HepG2 (cell line): ENCODE data around the gene TMEM117. TPM values are rescaled to one million over a fixed set of nuclear protein-coding genes. Genes with fewer than 3 reads are reported as not detected.
"Not testable (repeated sequence)": the region's sequence is repeated elsewhere in the genome, so short reads cannot be mapped to it uniquely, and the experiment has no call there.

Experiments
- ATAC-seq: fragments of 200-7000 bp; cut with Tn5 transposase; 3 replicates; pipeline ENCODE4 v1.9.1; 2020; ENCODE audit warnings: mild to moderate bottlenecking, moderate library complexity
- BruUV-seq: library from RNA; stranded (reverse); fragments of 400-500 nt; replicated peaks from 2 replicates; lab custom pipeline; 2021; lab: Mats Ljungman, UMichigan
- CTCF ChIA-PET: fragments of 300-600 bp; formaldehyde crosslinking; extraction: SDS; loops from one replicate; lab custom pipeline; 2021; ENCODE audit warnings: low total read pairs, inconsistent platforms, low intra/inter-chr PET ratio; lab: Yijun Ruan, JAX
- POLR2A ChIA-PET: fragments of 350-600 bp; sonication (Branson Sonifier 250); formaldehyde crosslinking; loops from one replicate; lab custom pipeline; 2020; ENCODE audit warnings: antibody characterized with exemption, inconsistent platforms; lab: Yijun Ruan, JAX
- DNase-seq: peaks from one replicate; pipeline ENCODE4 v3.0.0-alpha.2; 2015; ENCODE audit warnings: low spot score
- FAIRE-seq: peaks from 3 replicates; lab custom pipeline; 2011; peaks lifted over from hg19 to GRCh38; lab: Jason Lieb, UNC
- H2AFZ ChIP-seq: one replicate; pipeline ENCODE4 v1.6.1; 2011; ENCODE audit warnings: low read length, inconsistent platforms
- H3K27ac ChIP-seq: fragments of 300-600 bp; 3 replicates; pipeline ENCODE4 v1.8.0; 2011; ENCODE audit warnings: mixed run types, mild to moderate bottlenecking, mixed read lengths, low read length, inconsistent platforms; ENCODE audit not compliant: insufficient read depth; ENCODE audit errors: extremely low read length
- H3K27me3 ChIP-seq, 2 experiments: fragments of 200-600 bp in 1 of 2; 2 replicates in 1 of 2; 3 replicates in 1 of 2; pipeline versions ENCODE4 v1.6.0 to v1.8.0; 2011; ENCODE audit warnings: low read length in 2 of 2, mild to moderate bottlenecking in 2 of 2, moderate library complexity in 2 of 2, inconsistent platforms in 1 of 2; ENCODE audit not compliant: insufficient read depth in 2 of 2, control insufficient read depth in 1 of 2
- H3K36me3 ChIP-seq, 2 experiments: fragments of 200-600 bp in 1 of 2; replicated peaks in 1 of 2; 2 replicates in 1 of 2; 3 replicates in 1 of 2; pipeline versions ENCODE4 v1.5.1 to v1.8.0; 2011; ENCODE audit warnings: low read length in 2 of 2, inconsistent platforms in 1 of 2; ENCODE audit not compliant: insufficient read depth in 2 of 2, control insufficient read depth in 1 of 2
- H3K4me1 ChIP-seq: 2 replicates; pipeline ENCODE4 v1.5.1; 2012; ENCODE audit warnings: low read length, inconsistent platforms; ENCODE audit not compliant: insufficient read depth
- H3K4me2 ChIP-seq: 2 replicates; pipeline ENCODE4 v1.6.0; 2011; ENCODE audit warnings: low read depth, low read length, inconsistent platforms
- H3K4me3 ChIP-seq, 3 experiments: fragments of 200-600 bp in 1 of 3; sonication (generic), shearing (Covaris generic) in 1 of 3; replicated peaks in 1 of 3; 2 replicates each; pipeline ENCODE4 v1.5.1; 2011 to 2016; ENCODE audit warnings: low read length in 3 of 3, inconsistent platforms in 2 of 3, low read depth in 2 of 3, mild to moderate bottlenecking in 2 of 3, control low read depth in 1 of 3, mixed read lengths in 1 of 3; ENCODE audit not compliant: insufficient read depth in 1 of 3
- H3K79me2 ChIP-seq: one replicate; pipeline ENCODE4 v1.6.1; 2011; ENCODE audit warnings: low read length, inconsistent platforms; ENCODE audit not compliant: insufficient read depth
- H3K9ac ChIP-seq: 2 replicates; pipeline ENCODE4 v1.6.0; 2011; ENCODE audit warnings: mild to moderate bottlenecking, low read depth, low read length, inconsistent platforms; ENCODE audit not compliant: insufficient read depth
- H3K9me3 ChIP-seq: 2 replicates; pipeline ENCODE4 v1.5.1; 2012; ENCODE audit warnings: mild to moderate bottlenecking, low read length
- H4K20me1 ChIP-seq: 2 replicates; pipeline ENCODE4 v1.6.0; 2011; ENCODE audit warnings: inconsistent platforms, mild to moderate bottlenecking, low read length, moderate library complexity; ENCODE audit not compliant: insufficient read depth
- MED1 ChIP-seq: sonication (generic); formaldehyde crosslinking; IDR thresholded peaks from 2 replicates; pipeline ENCODE4 v1.4.0; 2020; ENCODE audit warnings: missing genetic modification reagents
- MTF2 ChIP-seq: sonication (generic); formaldehyde crosslinking; IDR thresholded peaks from 2 replicates; pipeline ENCODE4 v1.5.0; 2020; ENCODE audit warnings: missing genetic modification reagents, borderline replicate concordance
- SUZ12 ChIP-seq: fragments of 150-350 bp; IDR thresholded peaks from 2 replicates; pipeline ENCODE4 v1.6.1; 2014; ENCODE audit warnings: low read depth, low read length
- ZBTB21 ChIP-seq: sonication (generic); formaldehyde crosslinking; IDR thresholded peaks from 2 replicates; pipeline ENCODE4 v1.4.0; 2020; ENCODE audit warnings: missing genetic modification reagents
- ZNF503 ChIP-seq: sonication (generic); formaldehyde crosslinking; IDR thresholded peaks from 2 replicates; pipeline ENCODE4 v1.4.0; 2020; ENCODE audit warnings: missing genetic modification reagents
- ZNF629 ChIP-seq: sonication (generic); formaldehyde crosslinking; conservative IDR thresholded peaks from 2 replicates; pipeline ENCODE4 v1.5.0; 2020; ENCODE audit warnings: missing genetic modification reagents
- in situ Hi-C: cut with HindIII; loops from 2 replicates; pipeline ENCODE4 v1.10.0; 2017; ENCODE audit warnings: low pct_unique_long_range_greater_than_20kb; ENCODE audit not compliant: extremely low pct_ligation_motif_present
- intact Hi-C: fragments of 100-400 bp; cut with micrococcal nuclease; formaldehyde crosslinking; loops from one replicate; pipeline ENCODE4 v1.10.0; 2022; ENCODE audit not compliant: unreplicated experiment
- polyA plus RNA-seq, 8 experiments: library from polyadenylated mRNA; depleted of rRNA in 3 of 8; stranded (reverse) in 7 of 8; unstranded in 1 of 8; fragments of >200 nt; fragmentation: Illumina TruSeq in 4 of 8; extraction: Trizol in 4 of 8; gene quantifications; 2 replicates each; pipeline versions ENCODE4 v1.2.1 to v1.2.3, GENCODE V29; 2011 to 2016; ENCODE audit warnings: low read depth in 4 of 8, missing spikeins in 1 of 8, mixed read lengths in 1 of 8; ENCODE audit not compliant: insufficient read depth in 1 of 8
- total RNA-seq, 5 experiments: library from RNA; depleted of rRNA; stranded (reverse); fragments of >200 nt; fragmentation: Illumina TruSeq; extraction: Trizol; gene quantifications; 2 replicates each; pipeline ENCODE4 v1.2.3, GENCODE V29; 2016; ENCODE audit warnings: low read depth in 1 of 5
- TF ChIP-seq, protein P1 (sequence below): fragments of 450-650 bp; IDR thresholded peaks from 2 replicates; pipeline ENCODE4 v1.6.1; 2017

The TMEM117 gene
- total and polyA plus RNA-seq, 2 of the 13 experiments (the other 11 are each of a cell fraction or from before 2014, with no cell fraction given): 2.8 to 8.5 TPM

DNA sequence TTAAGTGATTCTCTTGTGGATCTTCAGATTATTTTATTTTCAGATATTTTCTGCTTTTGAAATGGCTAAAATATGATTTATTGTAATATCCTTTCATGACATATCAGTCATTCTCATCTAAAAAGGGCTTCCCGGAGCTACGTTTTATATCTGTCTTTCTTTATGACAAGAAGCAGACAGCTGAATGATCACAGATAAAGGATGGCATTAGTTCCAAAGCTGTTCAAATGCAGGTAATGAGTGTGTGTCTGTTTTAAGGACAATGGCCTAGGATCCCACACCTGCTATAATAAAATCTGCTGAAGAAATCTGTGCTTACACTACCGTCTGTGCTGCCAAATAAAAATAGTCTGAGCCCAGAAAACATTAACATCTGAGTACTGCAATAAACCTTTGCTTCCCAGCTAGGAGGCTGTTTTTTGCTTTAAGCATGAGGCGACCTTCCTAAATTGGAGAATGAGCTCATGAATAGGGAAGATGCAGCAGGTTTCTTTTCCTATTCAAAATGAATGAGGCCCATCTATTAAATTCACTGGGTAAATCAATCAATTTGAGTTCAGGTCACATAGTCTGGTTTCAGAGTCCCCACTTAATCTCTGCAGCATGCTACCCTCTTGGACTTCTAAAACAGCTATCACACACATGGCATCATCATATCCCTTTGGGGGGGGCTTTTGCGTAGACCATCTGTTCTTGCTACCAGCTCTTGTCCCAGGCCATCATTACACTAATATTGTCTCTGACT lies 541.7 kb downstream of the TMEM117 start (continued):
- TF ChIP-seq SUZ12 (no peak), ZNF503 (no peak), ZBTB21 (no peak), MED1 (CRISPR knock-in tag) (no peak), ZNF629 (CRISPR knock-in tag) (no peak), MTF2 (CRISPR knock-in tag) (no peak)
- TF ChIP-seq, protein P1, sequence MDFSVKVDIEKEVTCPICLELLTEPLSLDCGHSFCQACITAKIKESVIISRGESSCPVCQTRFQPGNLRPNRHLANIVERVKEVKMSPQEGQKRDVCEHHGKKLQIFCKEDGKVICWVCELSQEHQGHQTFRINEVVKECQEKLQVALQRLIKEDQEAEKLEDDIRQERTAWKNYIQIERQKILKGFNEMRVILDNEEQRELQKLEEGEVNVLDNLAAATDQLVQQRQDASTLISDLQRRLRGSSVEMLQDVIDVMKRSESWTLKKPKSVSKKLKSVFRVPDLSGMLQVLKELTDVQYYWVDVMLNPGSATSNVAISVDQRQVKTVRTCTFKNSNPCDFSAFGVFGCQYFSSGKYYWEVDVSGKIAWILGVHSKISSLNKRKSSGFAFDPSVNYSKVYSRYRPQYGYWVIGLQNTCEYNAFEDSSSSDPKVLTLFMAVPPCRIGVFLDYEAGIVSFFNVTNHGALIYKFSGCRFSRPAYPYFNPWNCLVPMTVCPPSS: no peak

- BruUV-seq, intact Hi-C loops, H2AFZ ChIP-seq, H3K9ac ChIP-seq, H3K27ac ChIP-seq, H4K20me1 ChIP-seq, DNase-seq, H3K79me2 ChIP-seq, FAIRE-seq, H3K4me1 ChIP-seq, in situ Hi-C loops, H3K27me3 ChIP-seq, ATAC-seq, POLR2A ChIA-PET, H3K36me3 ChIP-seq, H3K4me3 ChIP-seq, H3K4me2 ChIP-seq, H3K9me3 ChIP-seq, CTCF ChIA-PET: not testable (repeated sequence)
These were observed 543.2 kb downstream of the TMEM117 start for GRCh38 chr12:44379113-44379512.
